Mammary epithelial cell (primary cell): ENCODE results near the gene GXYLT2.

ENCODE experiments used
- EZH2 ChIP-seq: IDR thresholded peaks from 2 replicates; pipeline ENCODE4 v1.6.1; 2012; ENCODE audit warnings: low read length, inconsistent platforms, borderline replicate concordance
- TF ChIP-seq, protein P1 (sequence below), 2 donors: IDR thresholded peaks in 1 of 2; conservative IDR thresholded peaks in 1 of 2; 2 replicates each; pipeline ENCODE4 v1.5.1; 2011 to 2012; ENCODE audit warnings: inconsistent platforms in 2 of 2, low read length in 2 of 2, mild to moderate bottlenecking in 2 of 2, control low read depth in 1 of 2, low read depth in 1 of 2; ENCODE audit not compliant: insufficient read depth in 1 of 2; ENCODE audit errors: extremely low read depth in 1 of 2

GRCh38 chr3:72968266-72968664 lies 80.4 kb downstream of the GXYLT2 start:
- no peak for TF ChIP-seq EZH2
- TF ChIP-seq, protein P1, sequence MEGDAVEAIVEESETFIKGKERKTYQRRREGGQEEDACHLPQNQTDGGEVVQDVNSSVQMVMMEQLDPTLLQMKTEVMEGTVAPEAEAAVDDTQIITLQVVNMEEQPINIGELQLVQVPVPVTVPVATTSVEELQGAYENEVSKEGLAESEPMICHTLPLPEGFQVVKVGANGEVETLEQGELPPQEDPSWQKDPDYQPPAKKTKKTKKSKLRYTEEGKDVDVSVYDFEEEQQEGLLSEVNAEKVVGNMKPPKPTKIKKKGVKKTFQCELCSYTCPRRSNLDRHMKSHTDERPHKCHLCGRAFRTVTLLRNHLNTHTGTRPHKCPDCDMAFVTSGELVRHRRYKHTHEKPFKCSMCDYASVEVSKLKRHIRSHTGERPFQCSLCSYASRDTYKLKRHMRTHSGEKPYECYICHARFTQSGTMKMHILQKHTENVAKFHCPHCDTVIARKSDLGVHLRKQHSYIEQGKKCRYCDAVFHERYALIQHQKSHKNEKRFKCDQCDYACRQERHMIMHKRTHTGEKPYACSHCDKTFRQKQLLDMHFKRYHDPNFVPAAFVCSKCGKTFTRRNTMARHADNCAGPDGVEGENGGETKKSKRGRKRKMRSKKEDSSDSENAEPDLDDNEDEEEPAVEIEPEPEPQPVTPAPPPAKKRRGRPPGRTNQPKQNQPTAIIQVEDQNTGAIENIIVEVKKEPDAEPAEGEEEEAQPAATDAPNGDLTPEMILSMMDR (conservative IDR thresholded peaks at IDR 0.05 in 1 of 2, IDR thresholded peaks at IDR 0.05 in 1 of 2; ENCODE audit: extremely low read depth in 1 of 2, insufficient read depth in 1 of 2, low read depth in 1 of 2, low read length in 2 of 2), result no peak
